ENCODE results near the gene ADK. TPM values are rescaled to one million over a fixed set of nuclear protein-coding genes. Genes with fewer than 3 reads are reported as not detected.

ADK gene
- total RNA-seq, 1 experiment from 2014 or later = 26.8 TPM

- H4K91ac ChIP-seq (ENCODE audit: insufficient read length, low read depth, low read length) = no peak overlapping the region
- TF ChIP-seq, protein P1, sequence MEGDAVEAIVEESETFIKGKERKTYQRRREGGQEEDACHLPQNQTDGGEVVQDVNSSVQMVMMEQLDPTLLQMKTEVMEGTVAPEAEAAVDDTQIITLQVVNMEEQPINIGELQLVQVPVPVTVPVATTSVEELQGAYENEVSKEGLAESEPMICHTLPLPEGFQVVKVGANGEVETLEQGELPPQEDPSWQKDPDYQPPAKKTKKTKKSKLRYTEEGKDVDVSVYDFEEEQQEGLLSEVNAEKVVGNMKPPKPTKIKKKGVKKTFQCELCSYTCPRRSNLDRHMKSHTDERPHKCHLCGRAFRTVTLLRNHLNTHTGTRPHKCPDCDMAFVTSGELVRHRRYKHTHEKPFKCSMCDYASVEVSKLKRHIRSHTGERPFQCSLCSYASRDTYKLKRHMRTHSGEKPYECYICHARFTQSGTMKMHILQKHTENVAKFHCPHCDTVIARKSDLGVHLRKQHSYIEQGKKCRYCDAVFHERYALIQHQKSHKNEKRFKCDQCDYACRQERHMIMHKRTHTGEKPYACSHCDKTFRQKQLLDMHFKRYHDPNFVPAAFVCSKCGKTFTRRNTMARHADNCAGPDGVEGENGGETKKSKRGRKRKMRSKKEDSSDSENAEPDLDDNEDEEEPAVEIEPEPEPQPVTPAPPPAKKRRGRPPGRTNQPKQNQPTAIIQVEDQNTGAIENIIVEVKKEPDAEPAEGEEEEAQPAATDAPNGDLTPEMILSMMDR (conservative IDR thresholded peaks at IDR 0.05) = no peak
- no peak overlapping the region for H3K56ac ChIP-seq (ENCODE audit: insufficient read length, low read depth, low read length)
- H3K27me3 ChIP-seq (ENCODE audit: insufficient read depth, low read length) = no peaks in the 10 kb centered on the region
- no peak overlapping the region for H2BK20ac ChIP-seq (ENCODE audit: low read depth, low read length, poor library complexity, severe bottlenecking)
- no peak overlapping the region for H2BK12ac ChIP-seq (ENCODE audit: insufficient read length, low read depth, low read length)
- H3K79me2 ChIP-seq (ENCODE audit: insufficient read depth, low read length) = no peaks in the 10 kb centered on the region
- no peak overlapping the region for H2AK5ac ChIP-seq (ENCODE audit: insufficient read length, low read length)
- H3K23ac ChIP-seq (ENCODE audit: insufficient read length, low read depth, low read length) = no peak overlapping the region
- no peak overlapping the region for H2AFZ ChIP-seq (ENCODE audit: low read length)
- H2BK120ac ChIP-seq (ENCODE audit: low read depth, low read length, poor library complexity, severe bottlenecking) = no peak overlapping the region
- no peak overlapping the region for H3K9ac ChIP-seq (ENCODE audit: extremely low read depth, insufficient read length, low read length)
- no peaks in the 10 kb centered on the region for H4K20me1 ChIP-seq (ENCODE audit: control insufficient read depth, insufficient read depth, insufficient read length)
- H3K27ac ChIP-seq (ENCODE audit: insufficient read length, low read depth, low read length) = no peak overlapping the region
- H3K36me3 Mint-ChIP-seq (ENCODE audit: insufficient read depth in 1 of 3, low read depth in 3 of 3) = peaks cover 1 to 11% (median 10%) of the 10 kb centered on the region in 3 experiments; a peak in 4 of 7 replicates
- no peak for DNase-seq
- no peaks in the 10 kb centered on the region for H3K9me3 ChIP-seq (ENCODE audit: control insufficient read depth, low read depth, low read length)
- H3K27me3 Mint-ChIP-seq (ENCODE audit: low read depth) = no peaks in the 10 kb centered on the region
- peaks cover 6% of the 10 kb centered on the region; the same call in 1 of the 2 replicates for H3K4me1 ChIP-seq (ENCODE audit: insufficient read depth, low read length)
- H2BK15ac ChIP-seq (ENCODE audit: low read depth, low read length) = no peak overlapping the region
- no peak overlapping the region for H2BK5ac ChIP-seq (ENCODE audit: insufficient read length, low read length)
- H3K23me2 ChIP-seq (ENCODE audit: insufficient read length, low read depth, low read length, poor library complexity, severe bottlenecking) = no peaks in the 10 kb centered on the region
- H3K4me3 Mint-ChIP-seq = no peak overlapping the region
- peaks cover 3 to 7% of the 10 kb centered on the region in 2 experiments; a peak in 4 of 5 replicates for H3K9me3 Mint-ChIP-seq
- no peak overlapping the region for H3T11ph ChIP-seq (ENCODE audit: low read length)
- peaks cover 27 to 28% of the 10 kb centered on the region in 2 experiments for H3K4me1 Mint-ChIP-seq
- H3K4ac ChIP-seq (ENCODE audit: low read depth, low read length) = no peak overlapping the region
- no peaks in the 10 kb centered on the region for H3K79me1 ChIP-seq (ENCODE audit: insufficient read depth, low read depth, low read length, poor library complexity, severe bottlenecking)
- H4K5ac ChIP-seq (ENCODE audit: insufficient read length, low read depth, low read length) = no peak overlapping the region
- H4K8ac ChIP-seq (replicated peaks; ENCODE audit: insufficient read length, low read depth, low read length) = no peak overlapping the region
- no peak overlapping the region for H3K4me2 ChIP-seq (ENCODE audit: insufficient read depth, insufficient read length, low read length)
- H3K14ac ChIP-seq (ENCODE audit: insufficient read depth, low read length) = no peak overlapping the region
- no peak overlapping the region for H3K18ac ChIP-seq (ENCODE audit: insufficient read length, low read depth, low read length)
- no peak overlapping the region for H3K27ac Mint-ChIP-seq
Measured at GRCh38 chr10:74643596-74643975, 492.6 kb downstream of the ADK start.
